NCI-H146 treated with DMSO at 0.1 percent for 48 hours (cell line): ENCODE measurements around the gene SULT1A2.
"Not testable (repeated sequence)": the region's sequence is repeated elsewhere in the genome, so short reads cannot be mapped to it uniquely, and the experiment has no call there.

Source experiments
- DNase-seq: peaks from one replicate; lab custom pipeline; 2025; ENCODE audit not compliant: unreplicated experiment; lab: John Stamatoyannopoulos, UW

The SULT1A2 gene

GRCh38 chr16:28562199-28562598 is 34.7 kb downstream of the SULT1A2 start:
- no peak for DNase-seq

- DNase-seq = no peak
These were observed 35.2 kb downstream of the SULT1A2 start for GRCh38 chr16:28561557-28562187.

- no peak for DNase-seq
These were observed 38.4 kb downstream of the SULT1A2 start for GRCh38 chr16:28558456-28558855.

GRCh38 chr16:28556914-28557320 is 39.9 kb downstream of the SULT1A2 start:
- DNase-seq = no peak

GRCh38 chr16:28555561-28555960 is 41.3 kb downstream of the SULT1A2 start:
- no peak for DNase-seq

- no peak for DNase-seq
These were observed 42.0 kb downstream of the SULT1A2 start for GRCh38 chr16:28554634-28555423.

GRCh38 chr16:28553776-28554633 is 42.8 kb downstream of the SULT1A2 start, which contains the start of gene SGF29:
Gene SGF29, plus strand, starts transcription at chr16:28553920. Its CDS starts 27,150 bp downstream, at chr16:28581070.
- DNase-seq = peak; percentile 93

GRCh38 chr16:28549301-28549899 is 47.5 kb downstream of the SULT1A2 start:
- DNase-seq = peak; percentile 13

DNA sequence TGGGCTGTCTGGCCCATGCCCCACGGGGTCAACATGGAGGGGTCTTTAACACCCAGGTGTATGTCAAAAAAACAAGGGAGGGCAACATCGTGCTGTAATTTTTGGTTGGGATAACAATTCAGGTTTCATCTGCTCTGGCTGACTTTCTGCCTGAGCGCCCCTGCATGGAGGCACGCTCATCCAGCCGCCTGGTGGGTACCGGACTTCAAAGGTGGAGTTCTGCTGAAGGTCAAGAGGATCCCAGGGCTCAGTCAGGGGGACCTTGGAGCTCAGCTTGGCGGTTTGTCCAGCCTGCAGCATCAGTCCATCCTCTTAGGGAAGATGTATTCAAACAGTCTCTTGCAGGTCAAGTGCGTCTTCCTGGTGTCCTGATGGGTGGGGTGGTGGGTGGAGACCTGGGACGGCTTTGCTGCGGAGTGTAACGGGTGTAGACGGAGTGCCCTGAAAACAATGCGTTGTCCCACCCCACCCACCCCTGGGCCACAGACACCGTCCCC is 48.5 kb downstream of the SULT1A2 start:
- DNase-seq = no peak

DNA sequence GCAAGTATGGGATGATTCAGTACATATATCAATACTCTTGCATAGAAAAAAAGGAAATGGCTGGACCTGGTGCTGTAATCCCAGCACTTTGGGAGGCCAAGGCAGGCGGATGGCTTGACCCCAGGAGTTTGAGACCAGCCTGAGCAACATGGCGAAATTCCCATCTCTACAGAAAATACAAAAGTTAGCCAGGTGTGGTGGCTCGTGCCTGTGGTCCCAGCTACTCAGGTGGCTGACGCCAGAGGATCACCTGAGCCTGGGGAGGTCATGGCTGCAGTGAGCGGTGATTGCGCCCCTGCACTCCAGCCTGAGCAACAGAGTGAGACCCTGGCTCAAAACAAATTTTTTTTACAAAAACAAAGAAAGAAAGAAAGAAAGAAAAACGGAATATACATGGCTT is 50.2 kb downstream of the SULT1A2 start:
- no peak for DNase-seq

DNA sequence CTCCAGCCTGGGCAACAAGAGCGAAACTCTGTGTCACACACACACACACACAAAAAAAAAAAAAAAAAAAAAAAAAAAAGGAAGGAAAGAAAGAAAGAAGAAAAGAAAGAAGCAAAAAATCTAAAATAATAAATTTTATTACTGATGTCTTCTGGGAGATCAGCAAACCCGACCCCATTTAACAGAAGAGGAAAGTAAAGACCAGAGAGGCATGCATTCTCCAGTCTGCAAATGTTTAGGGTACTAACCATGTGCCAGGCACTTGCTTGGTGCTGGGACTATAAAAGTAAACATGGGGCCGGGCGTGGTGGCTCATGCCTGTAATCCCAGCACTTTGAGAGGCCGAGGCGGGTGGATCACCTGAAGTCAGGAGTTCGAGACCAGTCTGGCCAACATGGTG is 50.9 kb downstream of the SULT1A2 start:
- not testable (repeated sequence) for DNase-seq

DNA sequence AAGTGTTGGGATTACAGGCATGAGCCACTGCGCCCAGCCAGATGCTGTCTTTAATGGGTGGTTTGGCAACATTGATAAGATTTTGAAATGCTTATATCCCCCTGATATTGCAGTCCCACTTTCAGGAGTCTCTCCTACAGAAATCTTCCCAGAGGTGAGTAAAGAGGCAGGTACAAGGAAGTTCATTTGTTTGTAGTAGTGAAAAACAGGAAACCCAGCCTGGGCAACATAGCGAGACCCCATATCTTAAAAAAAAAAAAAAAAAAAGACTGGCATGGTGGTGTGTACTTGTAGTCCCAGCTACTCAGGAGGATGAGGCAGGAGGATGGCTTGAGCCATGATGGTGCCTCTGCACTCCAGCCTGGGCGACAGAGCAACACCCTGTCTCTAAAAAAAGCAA is 51.9 kb downstream of the SULT1A2 start:
- no peak for DNase-seq

DNA sequence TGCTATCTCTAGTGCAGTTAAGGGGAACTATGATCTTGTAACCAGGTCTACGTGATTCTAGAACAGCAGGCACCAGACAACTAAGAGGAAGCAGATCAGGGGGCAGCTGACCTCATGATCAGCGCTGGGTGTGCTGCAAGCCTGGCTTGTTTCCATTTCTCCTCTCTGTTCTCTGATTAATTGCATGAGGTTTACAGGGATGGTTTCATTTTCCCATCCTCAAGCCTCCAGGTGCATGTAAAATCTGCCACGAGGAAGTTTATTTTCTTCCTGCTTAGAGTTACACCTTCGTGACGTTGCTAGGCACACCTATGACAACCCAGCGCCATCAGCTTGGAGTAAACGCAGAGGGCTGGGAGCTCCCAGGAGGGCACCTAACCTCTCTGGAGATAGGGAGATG is 53.8 kb downstream of the SULT1A2 start:
- DNase-seq = no peak

- no peak for DNase-seq
These were observed 54.2 kb downstream of the SULT1A2 start for GRCh38 chr16:28542646-28543045.
